Left kidney (tissue), 8 donors: ENCODE results near the gene KIF1A. TPM values are rescaled to one million over a fixed set of nuclear protein-coding genes. Genes with fewer than 3 reads are reported as not detected.

Experiments
- DNase-seq: peaks from one replicate; pipeline ENCODE4 v3.0.0-alpha.2; 2013
- long read RNA-seq, 8 donors: transcript quantifications; one replicate each; lab custom pipeline, GENCODE V29; 2026
- polyA plus RNA-seq: library from polyadenylated mRNA; unstranded; fragments of 120-200 nt; gene quantifications from one replicate; pipeline ENCODE4 v1.2.1, GENCODE V29; 2013; ENCODE audit not compliant: insufficient read length

KIF1A gene
- 11.1 TPM for polyA plus RNA-seq
- long read RNA-seq, donor 1: 0 reads
- long read RNA-seq, donor 2: 0 reads
- long read RNA-seq, donor 3: 0 reads
- long read RNA-seq, donor 4: 0 reads
- long read RNA-seq, donor 5, full-length matches to known transcripts: 1 of 1 reads
- long read RNA-seq, donor 5, partial matches to known transcripts: 0 of 1 reads
- long read RNA-seq, donor 5, other reads (novel, unspliced or antisense): 0 of 1 reads
- long read RNA-seq, donor 6: 0 reads
- long read RNA-seq, donor 7, partial matches to known transcripts: 0 of 1 reads
- long read RNA-seq, donor 7, other reads (novel, unspliced or antisense): 0 of 1 reads
- long read RNA-seq, donor 8: 0 reads

- peak; percentile 64 for DNase-seq
Observed at GRCh38 chr2:240819858-240820606, at the start of gene KIF1A. KIF1A (minus strand) TSS chr2:240820219; CDS start chr2:240797752, 22,467 bp downstream.

GRCh38 chr2:240869109-240869955 is 49.3 kb upstream of the KIF1A start:
- DNase-seq: no peak

GRCh38 chr2:240868286-240869108 is 48.5 kb upstream of the KIF1A start, which contains the start of gene AGXT:
AGXT (plus strand) TSS chr2:240868824; CDS start chr2:240868866, 42 bp downstream.
- DNase-seq: no peak

- no peak for DNase-seq
Observed at GRCh38 chr2:240865391-240865790, 45.4 kb upstream of the KIF1A start.

GRCh38 chr2:240864475-240864874 is 44.5 kb upstream of the KIF1A start:
- DNase-seq: no peak

- DNase-seq: no peak
Observed at GRCh38 chr2:240861547-240861946, 41.5 kb upstream of the KIF1A start.

GRCh38 chr2:240858871-240859270 is 38.9 kb upstream of the KIF1A start:
- DNase-seq: no peak

- DNase-seq: no peak
Observed at GRCh38 chr2:240858321-240858720, 38.3 kb upstream of the KIF1A start.

GRCh38 chr2:240857039-240858008 is 37.3 kb upstream of the KIF1A start:
- no peak for DNase-seq

- DNase-seq: no peak
Observed at GRCh38 chr2:240856151-240856980, 36.3 kb upstream of the KIF1A start.

GRCh38 chr2:240855670-240856069 is 35.7 kb upstream of the KIF1A start:
- DNase-seq: no peak

GRCh38 chr2:240852671-240853314 is 32.8 kb upstream of the KIF1A start:
- DNase-seq: no peak

- peak; percentile 71 for DNase-seq
Observed at GRCh38 chr2:240851078-240851991, 31.3 kb upstream of the KIF1A start.

- DNase-seq: no peak
Observed at GRCh38 chr2:240850756-240851077, 30.7 kb upstream of the KIF1A start.

- no peak for DNase-seq
Observed at GRCh38 chr2:240850026-240850425, 30.0 kb upstream of the KIF1A start.

- DNase-seq: no peak
Observed at GRCh38 chr2:240848900-240849680, 29.1 kb upstream of the KIF1A start.

GRCh38 chr2:240847817-240848216 is 27.8 kb upstream of the KIF1A start:
- DNase-seq: no peak
